IPS-11a (cell line): Measurements from ENCODE around the gene TTLL11.
"Not testable (repeated sequence)": the region's sequence is repeated elsewhere in the genome, so short reads cannot be mapped to it uniquely, and the experiment has no call there.

Experiments used
- H3K4me3 ChIP-seq: one replicate; pipeline ENCODE4 v1.5.1; 2013; ENCODE audit warnings: low read depth, low read length, control low read depth

The TTLL11 gene

GRCh38 chr9:121981118-121981883, 111.8 kb downstream of the TTLL11 start:
- H3K4me3 ChIP-seq: no peak overlapping the region

- H3K4me3 ChIP-seq: not testable (repeated sequence)
These were observed 112.4 kb downstream of the TTLL11 start for GRCh38 chr9:121980665-121981064.

GRCh38 chr9:121979736-121980135, 113.4 kb downstream of the TTLL11 start:
- H3K4me3 ChIP-seq: no peak overlapping the region

GRCh38 chr9:121976751-121977150, 116.4 kb downstream of the TTLL11 start:
- H3K4me3 ChIP-seq: no peak overlapping the region

GRCh38 chr9:121975801-121976277, 117.3 kb downstream of the TTLL11 start:
- H3K4me3 ChIP-seq: no peak overlapping the region

DNA sequence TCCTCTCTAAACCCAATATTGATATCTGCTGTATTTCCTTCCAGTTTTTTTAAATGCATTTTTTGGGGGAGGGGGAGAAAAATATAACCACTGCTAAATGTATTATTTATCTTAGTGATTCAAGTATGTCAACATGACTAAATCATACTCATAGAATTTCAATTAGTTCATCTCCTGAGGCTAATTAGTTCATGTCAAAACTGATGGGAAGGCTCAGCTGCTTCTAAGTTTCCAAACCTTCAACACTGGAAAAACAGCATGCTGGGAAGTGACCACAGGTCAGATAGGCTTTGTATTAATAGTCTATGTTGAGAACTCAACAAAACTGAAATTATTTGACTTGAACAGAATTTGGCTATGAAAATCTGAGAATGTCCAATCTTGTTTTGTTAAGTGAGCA, 118.7 kb downstream of the TTLL11 start:
- no peak overlapping the region for H3K4me3 ChIP-seq

- no peak overlapping the region for H3K4me3 ChIP-seq
These were observed 120.6 kb downstream of the TTLL11 start for GRCh38 chr9:121972501-121972981.

GRCh38 chr9:121968056-121968455, 125.1 kb downstream of the TTLL11 start:
- no peak overlapping the region for H3K4me3 ChIP-seq

- H3K4me3 ChIP-seq: no peak overlapping the region
These were observed 126.4 kb downstream of the TTLL11 start for GRCh38 chr9:121966706-121967105.

DNA sequence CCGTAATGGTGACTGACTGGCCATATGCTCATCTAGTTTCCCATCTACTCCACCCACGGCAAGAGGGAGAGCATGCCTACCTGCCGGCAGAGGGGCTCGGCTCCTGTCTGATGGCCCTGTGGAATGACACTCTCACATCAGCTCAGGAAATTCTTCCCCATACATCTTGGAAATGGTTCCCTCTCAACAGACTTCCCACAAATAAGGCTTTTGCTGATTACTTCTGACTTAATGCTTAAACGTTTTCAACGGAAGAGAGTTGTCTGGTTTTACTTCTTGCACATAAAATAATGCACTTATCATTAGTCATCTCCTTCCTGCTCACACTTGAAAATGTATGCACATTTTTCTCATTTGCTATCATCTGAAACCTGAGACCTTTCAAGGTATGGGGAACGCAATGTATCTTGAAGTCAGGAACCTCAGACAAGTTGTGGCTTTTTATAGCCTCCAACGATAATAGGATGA, 129.5 kb downstream of the TTLL11 start:
- no peak overlapping the region for H3K4me3 ChIP-seq

GRCh38 chr9:121962421-121962820, 130.7 kb downstream of the TTLL11 start:
- no peak overlapping the region for H3K4me3 ChIP-seq

GRCh38 chr9:121960665-121961064, 132.4 kb downstream of the TTLL11 start:
- no peak overlapping the region for H3K4me3 ChIP-seq

GRCh38 chr9:121958530-121958929, 134.6 kb downstream of the TTLL11 start:
- H3K4me3 ChIP-seq: no peak overlapping the region

DNA sequence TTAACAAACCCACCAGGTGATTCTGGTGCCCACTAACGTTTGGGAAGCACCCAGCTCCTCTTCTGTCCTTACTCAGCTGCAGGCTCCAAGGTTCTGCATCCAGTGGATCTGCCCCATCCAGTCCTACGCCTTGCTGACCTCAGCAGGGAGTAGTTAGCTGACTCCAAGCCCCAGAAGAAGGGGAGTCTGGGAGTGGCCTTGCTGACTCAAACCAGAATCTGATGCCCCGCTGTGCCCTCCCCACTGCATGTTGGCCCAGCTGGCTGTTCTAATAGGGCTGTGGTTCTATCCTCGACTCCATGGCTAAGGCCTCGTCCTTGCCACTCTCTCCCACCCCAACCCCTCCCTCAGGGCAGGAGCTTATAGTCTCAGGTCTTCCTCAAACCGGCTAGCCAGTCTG, 136.3 kb downstream of the TTLL11 start:
- no peak overlapping the region for H3K4me3 ChIP-seq

- H3K4me3 ChIP-seq: no peak overlapping the region
These were observed 137.5 kb downstream of the TTLL11 start for GRCh38 chr9:121955649-121956048.

GRCh38 chr9:121954477-121955140, 138.5 kb downstream of the TTLL11 start:
- no peak overlapping the region for H3K4me3 ChIP-seq

DNA sequence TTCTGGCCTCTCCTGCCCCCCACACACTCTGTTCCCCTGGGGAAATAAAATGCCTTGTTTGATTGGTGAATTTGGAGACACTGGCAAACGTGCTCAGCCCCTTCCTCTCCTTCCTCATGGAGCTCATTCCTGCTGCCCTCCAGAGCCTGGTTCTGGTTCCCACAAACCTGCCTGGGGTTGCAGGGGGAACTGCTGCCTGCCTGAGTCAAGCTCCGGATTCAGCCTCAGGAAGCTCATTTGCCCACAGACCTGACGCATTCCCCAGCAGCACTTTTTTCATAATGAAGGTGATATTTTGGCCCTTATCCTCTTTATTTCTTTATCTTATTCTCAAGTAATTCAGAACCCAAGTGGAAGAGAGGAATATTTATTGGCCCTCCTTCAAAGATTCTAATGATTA, 140.5 kb downstream of the TTLL11 start:
- H3K4me3 ChIP-seq: no peak overlapping the region

GRCh38 chr9:121950866-121951265, 142.2 kb downstream of the TTLL11 start:
- no peak overlapping the region for H3K4me3 ChIP-seq

DNA sequence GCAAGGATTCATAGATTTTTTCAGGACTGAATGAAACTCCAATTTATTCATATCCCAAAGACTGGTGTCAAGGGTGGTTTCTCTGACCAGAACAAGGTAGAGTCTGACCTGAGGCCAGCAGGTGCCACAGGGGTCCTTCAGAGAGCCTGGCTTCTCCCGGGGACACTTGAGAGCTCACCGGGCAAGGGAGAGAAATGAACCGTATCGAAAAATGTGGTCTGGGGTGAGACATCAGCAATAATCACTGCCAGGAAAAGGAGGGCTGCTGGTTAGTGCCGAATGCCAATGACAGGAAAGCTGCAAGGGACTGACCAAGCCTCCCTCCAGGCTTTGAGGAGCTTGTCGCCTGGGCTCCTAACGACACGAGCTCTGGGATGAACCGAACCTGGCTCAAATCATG, 142.7 kb downstream of the TTLL11 start:
- no peak overlapping the region for H3K4me3 ChIP-seq

DNA sequence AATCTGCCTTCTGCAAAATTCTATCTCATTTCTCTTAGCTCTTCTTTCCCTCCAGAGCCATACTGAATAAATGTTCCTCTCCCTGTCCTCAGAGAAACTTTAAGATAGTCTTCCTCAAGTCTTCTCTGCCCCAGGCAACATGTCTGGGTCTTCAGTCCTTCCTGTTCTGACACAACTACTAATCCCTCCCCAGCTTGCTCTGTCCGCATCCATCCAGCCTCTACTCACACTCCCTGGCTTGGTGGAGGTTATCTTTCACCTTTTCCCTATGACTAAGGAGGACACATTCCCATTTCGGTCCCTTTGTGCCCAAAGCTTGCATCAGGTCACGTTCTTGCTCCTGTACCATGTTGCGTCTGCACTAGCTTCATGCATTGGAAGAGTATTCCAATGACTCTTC, 143.3 kb downstream of the TTLL11 start:
- no peak overlapping the region for H3K4me3 ChIP-seq

- no peak overlapping the region for H3K4me3 ChIP-seq
These were observed 143.7 kb downstream of the TTLL11 start for GRCh38 chr9:121949364-121949763.

- no peak overlapping the region for H3K4me3 ChIP-seq
These were observed 145.3 kb downstream of the TTLL11 start for GRCh38 chr9:121947775-121948174.
